ENCODE data around the gene SPINK13.
"Not testable (repeated sequence)": the region's sequence is repeated elsewhere in the genome, so short reads cannot be mapped to it uniquely, and the experiment has no call there.

Gene SPINK13

DNA sequence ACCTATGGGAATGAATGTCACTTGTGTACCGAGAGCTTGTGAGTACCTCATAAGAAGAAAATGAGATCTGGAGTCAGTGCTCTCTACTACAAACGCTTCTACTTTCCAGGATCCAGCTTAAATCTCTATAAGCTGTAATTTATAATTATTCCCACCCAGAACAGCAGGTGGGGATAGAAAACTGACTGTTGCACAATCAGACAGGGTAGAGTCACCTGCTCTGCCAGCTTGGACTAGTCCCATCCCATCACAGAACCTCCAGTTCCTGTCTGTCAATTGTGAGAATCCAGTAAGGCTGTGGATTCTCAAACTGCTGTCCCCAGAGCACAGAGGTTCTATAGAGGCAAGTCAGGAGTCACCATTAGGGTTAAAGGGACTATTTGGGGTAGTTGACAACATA lies 45.6 kb downstream of the SPINK13 start:
- Histone ChIP-seq H3K4me1 (ENCODE audit: control insufficient read depth in 1 of 2, insufficient read depth in 1 of 2, low read depth in 1 of 2, low read length in 1 of 2) (no peaks in the 10 kb centered on the region), H3K9me3 (no peaks in the 10 kb centered on the region), H3K27ac (no peak overlapping the region), H3K4me3 (ENCODE audit: low read depth in 1 of 2, low read length in 1 of 2) (no peak overlapping the region), H3K36me3 (no peaks in the 10 kb centered on the region), H3K27me3 (no peaks in the 10 kb centered on the region)
- no peak for TF ChIP-seq CTCF (IDR thresholded peaks at IDR 0.05)

- H3K27me3 ChIP-seq = no peaks in the 10 kb centered on the region
- no peak overlapping the region for H3K4me3 ChIP-seq (ENCODE audit: low read depth in 1 of 2, low read length in 1 of 2)
- no peaks in the 10 kb centered on the region for H3K9me3 ChIP-seq
- H3K4me1 ChIP-seq (ENCODE audit: control insufficient read depth in 1 of 2, insufficient read depth in 1 of 2, low read depth in 1 of 2, low read length in 1 of 2) = no peaks in the 10 kb centered on the region
- no peak for TF ChIP-seq CTCF (IDR thresholded peaks at IDR 0.05)
- no peaks in the 10 kb centered on the region for H3K36me3 ChIP-seq
- H3K27ac ChIP-seq = no peak overlapping the region
These were observed 46.1 kb downstream of the SPINK13 start for GRCh38 chr5:148314731-148315130.

GRCh38 chr5:148320011-148320963 lies 51.7 kb downstream of the SPINK13 start:
- H3K27me3 ChIP-seq; H3K27ac ChIP-seq; H3K4me1 ChIP-seq (ENCODE audit: control insufficient read depth in 1 of 2, insufficient read depth in 1 of 2, low read depth in 1 of 2, low read length in 1 of 2); H3K9me3 ChIP-seq; H3K36me3 ChIP-seq: not testable (repeated sequence)
- H3K4me3 ChIP-seq (ENCODE audit: low read depth in 1 of 2, low read length in 1 of 2) = peak overlapping the region; percentile 24 to 37

DNA sequence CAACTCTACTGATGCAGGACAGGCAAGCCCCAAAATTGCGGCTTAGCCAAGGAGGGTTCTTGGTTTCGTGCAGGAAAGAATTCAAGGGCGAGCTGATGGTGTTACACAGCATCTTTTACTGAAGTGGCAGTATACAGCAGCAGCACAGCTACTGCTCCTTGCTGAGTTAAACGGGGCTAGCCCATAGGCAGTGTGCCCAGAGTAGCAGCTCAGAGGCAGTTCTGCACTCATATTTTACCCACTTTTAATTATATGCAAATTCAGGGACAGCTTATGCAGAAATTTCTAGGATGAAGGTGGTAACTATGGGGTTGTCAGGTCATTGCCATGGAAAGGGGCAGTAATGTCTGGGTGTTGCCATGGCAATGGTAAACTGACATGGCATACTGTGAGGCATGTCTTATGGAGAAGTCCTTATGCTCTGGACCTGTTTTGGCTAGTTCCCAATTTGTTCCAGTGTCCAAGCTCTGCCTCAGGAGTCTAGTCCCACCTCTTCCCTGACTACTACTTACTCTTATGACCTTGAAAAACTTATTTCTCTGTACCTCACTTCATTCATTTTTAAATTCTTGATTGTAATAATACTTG lies 64.8 kb downstream of the SPINK13 start:
- Histone ChIP-seq H3K27ac (no peak overlapping the region), H3K4me3 (ENCODE audit: low read depth in 1 of 2, low read length in 1 of 2) (no peak overlapping the region), H3K27me3 (no peaks in the 10 kb centered on the region), H3K9me3 (no peaks in the 10 kb centered on the region), H3K36me3 (no peaks in the 10 kb centered on the region), H3K4me1 (ENCODE audit: control insufficient read depth in 1 of 2, insufficient read depth in 1 of 2, low read depth in 1 of 2, low read length in 1 of 2) (no peaks in the 10 kb centered on the region)
- TF ChIP-seq CTCF (IDR thresholded peaks at IDR 0.05) = no peak

DNA sequence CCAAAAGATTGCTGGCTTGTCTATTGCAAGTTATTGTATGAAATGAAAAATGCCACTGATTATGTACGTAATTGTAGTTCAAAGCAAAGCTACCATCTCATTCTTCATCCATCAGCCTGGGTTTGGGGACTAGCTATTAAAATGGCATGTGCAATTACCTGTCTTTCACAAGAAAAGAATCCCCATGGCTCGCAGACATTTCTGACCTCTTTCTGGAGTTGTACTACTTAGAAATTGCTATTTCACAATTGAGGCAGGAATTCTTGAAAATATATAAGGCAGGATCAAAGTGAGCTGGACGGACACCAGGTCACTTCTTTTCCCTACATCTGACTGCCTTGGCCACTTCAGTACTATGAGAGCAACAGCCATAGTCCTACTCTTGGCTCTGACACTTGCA lies 66.7 kb downstream of the SPINK13 start, which contains the start of gene SPINK9:
Gene SPINK9 (plus strand): TSS at position 301 of the 400 bp plus-strand sequence. CDS start 55 bp downstream, at position 356.
- Histone ChIP-seq H3K27me3 (no peaks in the 10 kb centered on the region), H3K9me3 (no peaks in the 10 kb centered on the region), H3K36me3 (no peaks in the 10 kb centered on the region), H3K27ac (no peak within 1 kb of the TSS), H3K4me1 (ENCODE audit: control insufficient read depth in 1 of 2, insufficient read depth in 1 of 2, low read depth in 1 of 2, low read length in 1 of 2) (no peaks in the 10 kb centered on the region), H3K4me3 (ENCODE audit: low read depth in 1 of 2, low read length in 1 of 2) (no peak within 1 kb of the TSS)
- no peak for TF ChIP-seq CTCF (IDR thresholded peaks at IDR 0.05)

Data from neutrophil (primary cell).